ENCODE measurements around the gene TRAM2. TPM values are rescaled to one million over a fixed set of nuclear protein-coding genes. Genes with fewer than 3 reads are reported as not detected.

TRAM2 gene
- total RNA-seq, 1 donor from 2014 or later: 11.0 TPM

DNA sequence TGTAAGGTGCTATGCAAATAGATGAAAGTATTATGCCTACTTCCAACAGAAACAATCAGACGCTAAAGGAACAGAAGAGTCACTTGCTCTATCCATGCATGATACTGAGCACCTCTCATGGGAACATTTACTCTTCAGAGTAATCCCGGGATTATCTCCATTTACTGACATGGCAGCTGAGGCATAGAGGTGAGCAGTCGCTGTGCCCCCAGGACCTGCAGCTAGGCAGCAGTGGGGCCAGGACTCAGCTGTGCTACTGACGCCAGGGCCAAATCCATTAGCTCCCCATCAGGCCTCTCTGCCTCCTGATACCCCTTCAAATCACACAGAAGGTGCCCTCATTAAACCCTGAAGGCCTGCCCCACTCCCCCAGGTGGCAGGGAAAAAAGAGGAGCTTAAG lies 51.9 kb downstream of the TRAM2 start:
- H3K4me3 ChIP-seq: no peak overlapping the region
- H3K4me1 ChIP-seq: peaks cover 18% of the 10 kb centered on the region
- no peaks in the 10 kb centered on the region for H3K36me3 ChIP-seq
- no peak for DNase-seq (ENCODE audit: extremely low spot score in 2 of 2)
- TF ChIP-seq POLR2AphosphoS5 (IDR thresholded peaks at IDR 0.05; ENCODE audit: insufficient read depth in 1 of 2, low read depth in 1 of 2): no peak
- TF ChIP-seq, protein P1, sequence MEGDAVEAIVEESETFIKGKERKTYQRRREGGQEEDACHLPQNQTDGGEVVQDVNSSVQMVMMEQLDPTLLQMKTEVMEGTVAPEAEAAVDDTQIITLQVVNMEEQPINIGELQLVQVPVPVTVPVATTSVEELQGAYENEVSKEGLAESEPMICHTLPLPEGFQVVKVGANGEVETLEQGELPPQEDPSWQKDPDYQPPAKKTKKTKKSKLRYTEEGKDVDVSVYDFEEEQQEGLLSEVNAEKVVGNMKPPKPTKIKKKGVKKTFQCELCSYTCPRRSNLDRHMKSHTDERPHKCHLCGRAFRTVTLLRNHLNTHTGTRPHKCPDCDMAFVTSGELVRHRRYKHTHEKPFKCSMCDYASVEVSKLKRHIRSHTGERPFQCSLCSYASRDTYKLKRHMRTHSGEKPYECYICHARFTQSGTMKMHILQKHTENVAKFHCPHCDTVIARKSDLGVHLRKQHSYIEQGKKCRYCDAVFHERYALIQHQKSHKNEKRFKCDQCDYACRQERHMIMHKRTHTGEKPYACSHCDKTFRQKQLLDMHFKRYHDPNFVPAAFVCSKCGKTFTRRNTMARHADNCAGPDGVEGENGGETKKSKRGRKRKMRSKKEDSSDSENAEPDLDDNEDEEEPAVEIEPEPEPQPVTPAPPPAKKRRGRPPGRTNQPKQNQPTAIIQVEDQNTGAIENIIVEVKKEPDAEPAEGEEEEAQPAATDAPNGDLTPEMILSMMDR (IDR thresholded peaks at IDR 0.05): no peak
- no peak for TF ChIP-seq POLR2A (IDR thresholded peaks at IDR 0.05)
- H3K9me3 ChIP-seq: no peaks in the 10 kb centered on the region
- H3K27ac ChIP-seq: no peak overlapping the region
- H3K27me3 ChIP-seq: no peaks in the 10 kb centered on the region
- intact Hi-C loops (cut with DNase I): no loop called here

DNA sequence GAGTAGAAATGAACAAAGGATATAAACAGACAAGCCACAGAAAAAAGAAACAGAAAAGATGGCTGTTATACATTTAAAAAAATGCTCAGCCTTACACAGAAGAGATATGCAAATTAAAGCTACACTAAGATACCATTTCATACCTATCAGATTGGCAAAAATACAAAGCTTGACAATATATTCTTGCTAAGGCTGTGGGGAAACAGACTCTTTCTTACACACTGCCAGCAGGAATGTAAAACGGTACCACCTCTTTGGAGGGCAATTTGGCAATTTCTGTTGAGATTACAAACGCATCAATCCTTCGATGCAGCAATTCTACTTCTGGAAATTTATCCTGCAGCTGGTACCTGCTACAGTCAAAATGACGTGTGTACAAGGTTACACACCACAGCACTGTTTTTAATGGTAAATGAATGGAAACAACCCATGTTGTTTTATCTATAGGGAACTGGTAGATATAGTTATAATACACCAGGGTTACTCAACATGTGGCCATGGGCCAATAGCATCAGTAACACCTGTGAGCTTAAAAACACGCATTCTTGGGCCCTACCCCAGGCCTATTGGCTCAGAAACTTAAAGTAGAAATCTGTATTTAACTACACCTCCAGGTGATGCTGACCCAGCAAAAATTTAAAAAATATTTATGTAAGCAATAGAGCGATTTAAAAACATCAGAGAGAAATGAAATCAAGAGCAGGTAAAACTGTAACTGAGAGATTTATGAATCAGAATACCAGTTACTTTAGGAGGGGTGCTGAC lies 53.3 kb downstream of the TRAM2 start:
- TF ChIP-seq, protein P1 (IDR thresholded peaks at IDR 0.05): no peak
- TF ChIP-seq POLR2AphosphoS5 (IDR thresholded peaks at IDR 0.05; ENCODE audit: insufficient read depth in 1 of 2, low read depth in 1 of 2): no peak
- TF ChIP-seq POLR2A (IDR thresholded peaks at IDR 0.05): no peak
- H3K9me3 ChIP-seq: no peaks in the 10 kb centered on the region
- intact Hi-C loops (cut with DNase I): no loop called here
- H3K27me3 ChIP-seq: no peaks in the 10 kb centered on the region
- no peaks in the 10 kb centered on the region for H3K36me3 ChIP-seq
- H3K4me1 ChIP-seq: peaks cover 21% of the 10 kb centered on the region
- H3K27ac ChIP-seq: no peak overlapping the region
- no peak for DNase-seq (ENCODE audit: extremely low spot score in 2 of 2)
- H3K4me3 ChIP-seq: no peak overlapping the region

DNA sequence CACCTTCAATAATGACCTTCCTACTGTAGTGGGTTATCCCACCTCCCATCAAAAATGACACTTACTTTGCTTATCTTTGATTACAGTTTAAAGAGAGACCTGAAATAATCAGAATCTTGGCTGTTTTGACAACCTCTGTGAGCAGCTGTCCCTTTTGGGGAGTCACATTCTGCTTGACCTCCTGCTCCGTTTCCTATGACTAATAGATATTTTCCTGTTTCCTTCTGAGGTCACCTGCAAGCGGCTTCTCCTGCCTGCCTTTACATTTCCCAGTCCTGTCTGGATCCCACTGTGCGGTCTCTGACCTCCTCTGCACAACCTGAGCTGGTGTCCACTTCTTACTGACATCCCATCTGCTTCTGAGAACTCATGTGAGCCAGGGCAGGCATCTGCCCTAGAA lies 54.2 kb downstream of the TRAM2 start:
- H3K27ac ChIP-seq: peak overlapping the region; percentile 37

DNA sequence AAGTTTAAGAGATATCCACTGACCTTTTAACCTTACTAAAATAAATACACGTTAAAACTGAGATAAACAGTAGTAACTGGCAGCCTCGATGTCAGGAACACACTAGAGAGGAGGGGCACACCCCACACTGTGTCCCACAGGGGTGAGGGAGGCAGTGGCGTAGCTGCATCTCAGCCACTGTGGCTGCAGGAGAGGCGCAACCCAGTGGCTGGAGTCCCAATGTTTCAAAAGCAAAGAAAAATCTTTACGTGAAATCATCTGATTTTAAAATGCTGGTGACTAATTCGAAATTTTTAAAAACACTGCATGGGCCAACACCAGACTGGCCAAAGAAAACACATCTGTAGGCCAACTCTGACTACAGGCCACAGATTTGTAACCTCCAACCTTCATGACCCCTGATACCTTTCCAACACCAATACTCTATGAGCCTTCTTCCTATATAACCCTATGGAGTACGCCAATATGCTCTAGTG lies 54.7 kb downstream of the TRAM2 start:
- Histone ChIP-seq H3K9me3 (no peaks in the 10 kb centered on the region), H3K27me3 (no peaks in the 10 kb centered on the region), H3K36me3 (no peaks in the 10 kb centered on the region), H3K27ac (peak overlapping the region; percentile 37), H3K4me1 (peaks cover 35% of the 10 kb centered on the region), H3K4me3 (no peak overlapping the region)
- intact Hi-C loops (cut with DNase I): no loop called here
- peak in 1 of 2 donors; percentile 86 for DNase-seq (ENCODE audit: extremely low spot score in 2 of 2)
- TF ChIP-seq POLR2A (IDR thresholded peaks at IDR 0.05): no peak
- TF ChIP-seq POLR2AphosphoS5 (IDR thresholded peaks at IDR 0.05; ENCODE audit: insufficient read depth in 1 of 2, low read depth in 1 of 2): peak in 1 of 2 donors; percentile 50

More for the DNA sequence above, 54.2 kb downstream of the TRAM2 start:
- Histone ChIP-seq H3K36me3 (no peaks in the 10 kb centered on the region), H3K4me3 (no peak overlapping the region), H3K9me3 (no peaks in the 10 kb centered on the region), H3K4me1 (peaks cover 30% of the 10 kb centered on the region), H3K27me3 (no peaks in the 10 kb centered on the region)
- intact Hi-C loops (cut with DNase I): no loop called here
- DNase-seq (ENCODE audit: extremely low spot score in 2 of 2): no peak
- peak in 1 of 2 donors; percentile 31 for TF ChIP-seq POLR2AphosphoS5 (IDR thresholded peaks at IDR 0.05; ENCODE audit: insufficient read depth in 1 of 2, low read depth in 1 of 2)
- TF ChIP-seq, protein P1 (IDR thresholded peaks at IDR 0.05): no peak

DNA sequence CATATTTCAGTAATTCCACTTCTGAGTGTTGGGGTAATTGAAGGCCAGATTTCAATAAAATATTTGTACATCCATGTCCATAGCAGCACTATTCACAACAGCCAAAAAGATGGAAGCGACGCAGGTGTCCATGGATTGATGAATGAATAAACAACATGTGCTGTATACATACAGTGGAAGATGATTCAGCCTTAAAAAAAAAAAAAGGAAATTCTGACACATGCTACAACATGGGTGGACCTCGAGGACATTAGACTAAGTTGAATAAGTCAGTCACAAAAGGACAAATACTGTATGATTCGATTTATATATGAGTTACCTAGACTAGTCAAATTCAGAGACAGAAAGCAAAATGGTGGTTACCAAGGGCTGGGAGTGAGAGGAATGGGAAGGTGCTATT lies 57.2 kb downstream of the TRAM2 start:
- TF ChIP-seq, protein P1 (IDR thresholded peaks at IDR 0.05): no peak
- TF ChIP-seq POLR2A (IDR thresholded peaks at IDR 0.05) (no peak), POLR2AphosphoS5 (IDR thresholded peaks at IDR 0.05; ENCODE audit: insufficient read depth in 1 of 2, low read depth in 1 of 2) (no peak)
- no peak for DNase-seq (ENCODE audit: extremely low spot score in 2 of 2)
- H3K9me3 ChIP-seq: no peaks in the 10 kb centered on the region
- no peak overlapping the region for H3K4me3 ChIP-seq
- no peak overlapping the region for H3K27ac ChIP-seq
- H3K4me1 ChIP-seq: peaks cover 60% of the 10 kb centered on the region
- H3K27me3 ChIP-seq: no peaks in the 10 kb centered on the region
- intact Hi-C loops (cut with DNase I): no loop called here
- H3K36me3 ChIP-seq: no peaks in the 10 kb centered on the region

Measured in vagina (tissue), 2 donors.